Bronchial epithelial cell (primary cell): ENCODE data around the gene KCTD10. TPM values are rescaled to one million over a fixed set of nuclear protein-coding genes. Genes with fewer than 3 reads are reported as not detected.

ENCODE experiments used
- DNase-seq: peaks from one replicate; pipeline ENCODE4 v3.0.0-alpha.2; 2010; ENCODE audit warnings: low read depth
- FAIRE-seq: peaks from 2 replicates; lab custom pipeline; 2011; peaks lifted over from hg19 to GRCh38; lab: Jason Lieb, UNC
- H3K27me3 ChIP-seq: 2 replicates; pipeline ENCODE4 v1.5.1; 2011; ENCODE audit warnings: low read length; ENCODE audit not compliant: control insufficient read depth, insufficient read depth
- H3K36me3 ChIP-seq: 2 replicates; pipeline ENCODE4 v1.5.1; 2011; ENCODE audit warnings: low read length; ENCODE audit not compliant: control insufficient read depth, insufficient read depth
- H3K4me3 ChIP-seq: 2 replicates; pipeline ENCODE4 v1.5.1; 2011; ENCODE audit warnings: mild to moderate bottlenecking, low read depth, low read length, control low read depth
- CTCF ChIP-seq: IDR thresholded peaks from 2 replicates; pipeline ENCODE4 v1.5.1; 2011; ENCODE audit warnings: mild to moderate bottlenecking, moderate library complexity, low read length, control low read depth, inconsistent platforms; ENCODE audit not compliant: insufficient read depth, severe bottlenecking
- total RNA-seq: library from RNA; depleted of rRNA; stranded (reverse); fragments of >200 nt; gene quantifications from 2 replicates; pipeline ENCODE4 v1.2.1, GENCODE V29; 2014

Gene KCTD10
- total RNA-seq, result 20.8 and 22.9 TPM in 2 replicates

- Histone ChIP-seq H3K36me3 (peaks cover 3% of the 10 kb centered on the region), H3K4me3 (peak within 1 kb of the TSS; percentile 62), H3K27me3 (no peaks in the 10 kb centered on the region)
- no peak for TF ChIP-seq CTCF
- DNase-seq (peak; percentile 69), FAIRE-seq (no peak)
Observed at GRCh38 chr12:109477185-109477962, at the start of gene KCTD10, which contains the start of gene UBE3B. KCTD10 (minus strand) TSS chr12:109477300; CDS start chr12:109477262, 38 bp downstream. UBE3B (plus strand) TSS chr12:109477634; CDS start chr12:109483552, 5,918 bp downstream.

DNA sequence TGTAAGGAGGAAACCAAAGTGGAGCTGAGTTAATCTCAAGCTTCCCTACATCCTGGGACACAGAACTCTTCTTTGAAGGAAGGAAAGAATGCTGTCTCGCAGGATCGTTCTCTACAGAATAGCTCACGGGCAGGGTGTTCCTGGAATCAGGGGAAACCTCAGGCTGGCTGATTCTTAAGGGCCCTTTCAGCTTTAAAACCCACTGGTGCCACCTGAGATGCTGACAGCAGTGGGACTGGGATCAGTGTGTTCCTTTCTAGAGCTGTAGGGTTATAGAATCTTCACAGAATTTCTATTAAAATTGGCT, 48.1 kb upstream of the KCTD10 start:
- FAIRE-seq, result peak; percentile 13
- no peak for DNase-seq
- no peaks in the 10 kb centered on the region for H3K27me3 ChIP-seq
- TF ChIP-seq CTCF, result no peak
- peaks cover 31% of the 10 kb centered on the region for H3K36me3 ChIP-seq
- H3K4me3 ChIP-seq, result no peak overlapping the region

- H3K36me3 ChIP-seq, result peaks cover 33% of the 10 kb centered on the region
- TF ChIP-seq CTCF, result no peak
- FAIRE-seq (no peak), DNase-seq (no peak)
- no peak overlapping the region for H3K4me3 ChIP-seq
- H3K27me3 ChIP-seq, result no peaks in the 10 kb centered on the region
Observed at GRCh38 chr12:109524466-109525278, 47.6 kb upstream of the KCTD10 start.

GRCh38 chr12:109523504-109523903, 46.4 kb upstream of the KCTD10 start:
- Histone ChIP-seq H3K27me3 (no peaks in the 10 kb centered on the region), H3K4me3 (no peak overlapping the region), H3K36me3 (peaks cover 33% of the 10 kb centered on the region)
- FAIRE-seq, result no peak
- DNase-seq, result no peak
- no peak for TF ChIP-seq CTCF

DNA sequence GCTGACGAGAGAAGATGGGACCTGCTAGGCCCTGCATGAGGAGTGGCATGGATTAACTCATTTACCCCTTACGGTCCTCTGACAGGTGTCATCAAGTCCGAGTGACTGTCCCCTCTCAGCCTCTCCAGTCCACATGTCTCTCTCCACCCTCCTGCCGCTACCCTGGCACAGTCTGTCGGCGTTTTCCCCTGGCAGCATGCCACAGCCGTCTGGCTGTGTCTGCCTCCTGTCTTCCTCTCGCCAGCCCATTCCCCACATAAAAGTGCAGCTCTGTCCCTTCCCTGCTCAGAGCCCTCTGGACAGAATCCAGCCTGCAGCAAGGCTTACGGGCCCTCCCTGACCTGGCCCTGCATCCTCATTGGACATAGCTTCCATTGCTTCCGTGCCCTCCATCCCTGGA, 46.0 kb upstream of the KCTD10 start:
- peaks cover 34% of the 10 kb centered on the region for H3K36me3 ChIP-seq
- no peak for DNase-seq
- H3K27me3 ChIP-seq, result no peaks in the 10 kb centered on the region
- H3K4me3 ChIP-seq, result no peak overlapping the region
- FAIRE-seq, result no peak
- TF ChIP-seq CTCF, result no peak
